BLaER1 (cell line): ENCODE results near the gene SLC27A1.
A peak's percentile ranks its signal among the peaks of the same experiment; 100 is the strongest.

Experiments used
- H3K27ac ChIP-seq: shearing (Covaris generic); formaldehyde crosslinking; 2 replicates; pipeline ENCODE4 v1.8.1; 2022
- H3K27me3 ChIP-seq: shearing (Covaris generic); formaldehyde crosslinking; 2 replicates; pipeline ENCODE4 v1.8.1; 2022
- H3K36me3 ChIP-seq: shearing (Covaris generic); formaldehyde crosslinking; 2 replicates; pipeline ENCODE4 v1.8.1; 2022
- H3K4me1 ChIP-seq: shearing (Covaris generic); formaldehyde crosslinking; 2 replicates; pipeline ENCODE4 v1.8.1; 2022
- H3K4me2 ChIP-seq: shearing (Covaris generic); formaldehyde crosslinking; 2 replicates; pipeline ENCODE4 v1.8.1; 2022
- H3K4me3 ChIP-seq: shearing (Covaris generic); formaldehyde crosslinking; 2 replicates; pipeline ENCODE4 v1.8.1; 2022
- H3K9ac ChIP-seq: shearing (Covaris generic); formaldehyde crosslinking; 2 replicates; pipeline ENCODE4 v1.8.1; 2022
- H3K9me3 ChIP-seq: shearing (Covaris generic); formaldehyde crosslinking; 2 replicates; pipeline ENCODE4 v1.8.1; 2022
- H4K20me1 ChIP-seq: shearing (Covaris generic); formaldehyde crosslinking; 2 replicates; pipeline ENCODE4 v1.8.1; 2022
- Cebpa-rat ChIP-seq: shearing (Covaris generic); IDR thresholded peaks from 2 replicates; pipeline ENCODE4 v1.8.1; 2022

The SLC27A1 gene

GRCh38 chr19:17441241-17442021 is 28.9 kb upstream of the SLC27A1 start:
- Histone ChIP-seq H4K20me1 (no peaks in the 10 kb centered on the region), H3K9ac (no peak overlapping the region), H3K27ac (no peak overlapping the region), H3K36me3 (peaks cover 29% of the 10 kb centered on the region), H3K27me3 (no peaks in the 10 kb centered on the region), H3K4me2 (no peak overlapping the region), H3K4me3 (no peak overlapping the region), H3K9me3 (peaks cover under 1% of the 10 kb centered on the region; the same call in 1 of the 2 replicates), H3K4me1 (peaks cover 4% of the 10 kb centered on the region)
- TF ChIP-seq Cebpa-rat, result no peak

GRCh38 chr19:17445526-17446165 is 24.7 kb upstream of the SLC27A1 start:
- no peak overlapping the region for H3K4me2 ChIP-seq
- no peak overlapping the region for H3K27ac ChIP-seq
- TF ChIP-seq Cebpa-rat, result no peak
- H4K20me1 ChIP-seq, result no peaks in the 10 kb centered on the region
- H3K27me3 ChIP-seq, result no peaks in the 10 kb centered on the region
- H3K9ac ChIP-seq, result no peak overlapping the region
- H3K9me3 ChIP-seq, result no peaks in the 10 kb centered on the region
- peaks cover 22% of the 10 kb centered on the region; the same call in 1 of the 2 replicates for H3K36me3 ChIP-seq
- H3K4me3 ChIP-seq, result no peak overlapping the region
- H3K4me1 ChIP-seq, result peaks cover 41% of the 10 kb centered on the region

- H3K4me1 ChIP-seq, result peaks cover 60% of the 10 kb centered on the region
- H4K20me1 ChIP-seq, result no peaks in the 10 kb centered on the region
- peak overlapping the region; percentile 81 for H3K4me3 ChIP-seq
- peak overlapping the region; percentile 98 for H3K4me2 ChIP-seq
- H3K9me3 ChIP-seq, result no peaks in the 10 kb centered on the region
- peak overlapping the region; percentile 89 for H3K9ac ChIP-seq
- no peak for TF ChIP-seq Cebpa-rat
- H3K27ac ChIP-seq, result peak overlapping the region; percentile 91
- no peaks in the 10 kb centered on the region for H3K27me3 ChIP-seq
- peaks cover 9% of the 10 kb centered on the region; the same call in 1 of the 2 replicates for H3K36me3 ChIP-seq
Observed at GRCh38 chr19:17447704-17448130, 22.6 kb upstream of the SLC27A1 start.

GRCh38 chr19:17448131-17448967 is 22.0 kb upstream of the SLC27A1 start, which contains the start of gene TMEM221:
TMEM221 (minus strand) TSS chr19:17448668; CDS start chr19:17448462, 206 bp downstream.
- Histone ChIP-seq H3K4me2 (peak within 1 kb of the TSS; percentile 98), H3K27ac (peak within 1 kb of the TSS; percentile 91), H3K9ac (peak within 1 kb of the TSS; percentile 89), H4K20me1 (no peaks in the 10 kb centered on the region), H3K36me3 (peaks cover 7% of the 10 kb centered on the region; the same call in 1 of the 2 replicates), H3K27me3 (no peaks in the 10 kb centered on the region), H3K4me3 (peak within 1 kb of the TSS; percentile 81), H3K4me1 (peaks cover 64% of the 10 kb centered on the region), H3K9me3 (no peaks in the 10 kb centered on the region)
- TF ChIP-seq Cebpa-rat, result no peak

- Histone ChIP-seq H3K27ac (peak overlapping the region; percentile 72), H3K36me3 (no peaks in the 10 kb centered on the region), H3K4me3 (no peak overlapping the region), H3K4me2 (peak overlapping the region; percentile 98), H3K27me3 (peaks cover 13% of the 10 kb centered on the region), H3K9ac (no peak overlapping the region; the same call in 1 of the 2 replicates), H4K20me1 (no peaks in the 10 kb centered on the region), H3K4me1 (peaks cover 77% of the 10 kb centered on the region), H3K9me3 (no peaks in the 10 kb centered on the region)
- TF ChIP-seq Cebpa-rat, result no peak
Observed at GRCh38 chr19:17450264-17451075, 19.9 kb upstream of the SLC27A1 start.

- peaks cover 27% of the 10 kb centered on the region for H3K27me3 ChIP-seq
- no peaks in the 10 kb centered on the region for H3K9me3 ChIP-seq
- H4K20me1 ChIP-seq, result no peaks in the 10 kb centered on the region
- TF ChIP-seq Cebpa-rat, result no peak
- no peak overlapping the region for H3K4me3 ChIP-seq
- H3K4me1 ChIP-seq, result peaks cover 70% of the 10 kb centered on the region
- H3K9ac ChIP-seq, result no peak overlapping the region
- H3K36me3 ChIP-seq, result no peaks in the 10 kb centered on the region
- H3K4me2 ChIP-seq, result no peak overlapping the region; the same call in 1 of the 2 replicates
- H3K27ac ChIP-seq, result peak overlapping the region; percentile 72; the same call in 1 of the 2 replicates
Observed at GRCh38 chr19:17451820-17452219, 18.5 kb upstream of the SLC27A1 start.

GRCh38 chr19:17454576-17455071 is 15.7 kb upstream of the SLC27A1 start:
- Histone ChIP-seq H4K20me1 (no peaks in the 10 kb centered on the region), H3K4me3 (no peak overlapping the region), H3K27ac (no peak overlapping the region), H3K9me3 (no peaks in the 10 kb centered on the region), H3K4me1 (peaks cover 55% of the 10 kb centered on the region), H3K27me3 (peaks cover 28% of the 10 kb centered on the region), H3K4me2 (peak overlapping the region; percentile 12), H3K36me3 (no peaks in the 10 kb centered on the region), H3K9ac (no peak overlapping the region)
- TF ChIP-seq Cebpa-rat, result no peak

GRCh38 chr19:17455308-17456123 is 14.8 kb upstream of the SLC27A1 start:
- TF ChIP-seq Cebpa-rat, result no peak
- Histone ChIP-seq H3K4me3 (no peak overlapping the region), H3K27ac (no peak overlapping the region)

More at GRCh38 chr19:17455308-17456123, 14.8 kb upstream of the SLC27A1 start:
- Histone ChIP-seq H4K20me1 (no peaks in the 10 kb centered on the region), H3K4me1 (peaks cover 46% of the 10 kb centered on the region), H3K27me3 (peaks cover 28% of the 10 kb centered on the region), H3K9me3 (no peaks in the 10 kb centered on the region), H3K4me2 (no peak overlapping the region), H3K36me3 (no peaks in the 10 kb centered on the region), H3K9ac (no peak overlapping the region)
